NB4 (cell line): ENCODE measurements around the gene RPS15.

Source experiments
- DNase-seq: peaks from one replicate; pipeline ENCODE4 v3.0.0; 2010; ENCODE audit warnings: low read depth
- H3K4me3 ChIP-seq: one replicate; pipeline ENCODE4 v1.5.1; 2011; ENCODE audit warnings: mild to moderate bottlenecking, low read depth, low read length, moderate library complexity
- CTCF ChIP-seq: IDR thresholded peaks from one replicate; pipeline ENCODE4 v1.5.1; 2012; ENCODE audit warnings: low read depth, low read length
- MAX ChIP-seq: IDR thresholded peaks from 2 replicates; pipeline ENCODE4 v1.6.1; 2011; ENCODE audit warnings: low read depth, low read length
- MYC ChIP-seq: IDR thresholded peaks from 2 replicates; pipeline ENCODE4 v1.6.1; 2011; ENCODE audit warnings: low read depth, low read length
- POLR2A ChIP-seq: IDR thresholded peaks from 2 replicates; pipeline ENCODE4 v1.6.1; 2011; ENCODE audit warnings: mild to moderate bottlenecking; ENCODE audit not compliant: insufficient read length; ENCODE audit errors: extremely low read depth

RPS15 gene

GRCh38 chr19:1408300-1409203 is 29.6 kb upstream of the RPS15 start:
- peak; percentile 60 for TF ChIP-seq MAX
- TF ChIP-seq CTCF, result no peak
- H3K4me3 ChIP-seq, result peak overlapping the region; percentile 81
- DNase-seq, result peak; percentile 62

- peak overlapping the region; percentile 81 for H3K4me3 ChIP-seq
- TF ChIP-seq CTCF (no peak), MAX (no peak), POLR2A (no peak), MYC (no peak)
- DNase-seq, result no peak
These were observed 28.8 kb upstream of the RPS15 start for GRCh38 chr19:1409204-1410005.

- H3K4me3 ChIP-seq, result no peak overlapping the region
- DNase-seq, result no peak
- TF ChIP-seq POLR2A (no peak), MYC (no peak), MAX (no peak), CTCF (no peak)
These were observed 27.9 kb upstream of the RPS15 start for GRCh38 chr19:1410136-1410786.

- no peak overlapping the region for H3K4me3 ChIP-seq
- TF ChIP-seq MYC, result no peak
- no peak for TF ChIP-seq CTCF
- TF ChIP-seq MAX, result no peak
- no peak for TF ChIP-seq POLR2A
- no peak for DNase-seq
These were observed 27.4 kb upstream of the RPS15 start for GRCh38 chr19:1410789-1411188.

GRCh38 chr19:1411255-1412191 is 26.7 kb upstream of the RPS15 start:
- TF ChIP-seq MAX (no peak), POLR2A (no peak), CTCF (no peak), MYC (no peak)
- H3K4me3 ChIP-seq, result no peak overlapping the region
- no peak for DNase-seq
